Liver (tissue), 9 donors: ENCODE results near the gene ZGPAT. TPM values are rescaled to one million over a fixed set of nuclear protein-coding genes. Genes with fewer than 3 reads are reported as not detected.

Source experiments
- DNase-seq: peaks from one replicate; pipeline ENCODE4 v3.0.0-alpha.2; 2017; ENCODE audit warnings: low spot score
- H3K27ac ChIP-seq, 2 donors: one replicate each; pipeline ENCODE4 v1.7.0; 2013; ENCODE audit warnings: inconsistent platforms in 2 of 2, low read length in 2 of 2, control low read depth in 1 of 2, low read depth in 1 of 2, mild to moderate bottlenecking in 1 of 2
- H3K27me3 ChIP-seq, 4 donors: one replicate each; pipeline versions ENCODE4 v1.6.1 to v1.7.0; 2013; ENCODE audit warnings: low read length in 3 of 4, inconsistent platforms in 1 of 4, mild to moderate bottlenecking in 1 of 4, moderate library complexity in 1 of 4; ENCODE audit not compliant: control insufficient read depth in 4 of 4, insufficient read depth in 4 of 4
- H3K36me3 ChIP-seq, 4 donors: one replicate each; pipeline versions ENCODE4 v1.6.1 to v1.7.0; 2013; ENCODE audit warnings: low read length in 3 of 4, mild to moderate bottlenecking in 3 of 4, low read depth in 1 of 4, moderate library complexity in 1 of 4; ENCODE audit not compliant: control insufficient read depth in 4 of 4, insufficient read depth in 3 of 4
- H3K4me1 ChIP-seq, 4 donors: one replicate each; pipeline versions ENCODE4 v1.6.1 to v1.7.0; 2013; ENCODE audit warnings: low read length in 3 of 4, mild to moderate bottlenecking in 3 of 4, moderate library complexity in 1 of 4; ENCODE audit not compliant: control insufficient read depth in 4 of 4, insufficient read depth in 4 of 4
- H3K4me3 ChIP-seq, 3 donors: one replicate each; pipeline versions ENCODE4 v1.6.1 to v1.7.0; 2013; ENCODE audit warnings: low read length in 3 of 3, control low read depth in 1 of 3, low read depth in 1 of 3, mild to moderate bottlenecking in 1 of 3
- H3K9ac ChIP-seq, 2 donors: one replicate each; pipeline ENCODE4 v1.7.0; 2013; ENCODE audit warnings: low read length in 2 of 2, mild to moderate bottlenecking in 2 of 2, moderate library complexity in 2 of 2, control low read depth in 1 of 2, low read depth in 1 of 2
- H3K9me3 ChIP-seq, 4 donors: one replicate each; pipeline versions ENCODE4 v1.6.1 to v1.7.0; 2013; ENCODE audit warnings: low read length in 3 of 4; ENCODE audit not compliant: control insufficient read depth in 4 of 4
- ATF3 ChIP-seq: IDR thresholded peaks from 2 replicates; pipeline ENCODE4 v1.6.1; 2016; ENCODE audit warnings: antibody characterized with exemption
- CTCF ChIP-seq: fragments of 150-350 bp; IDR thresholded peaks from 2 replicates; pipeline ENCODE4 v1.5.1; 2017; ENCODE audit warnings: improper control_type of control experiment, low read depth, low read length; ENCODE audit not compliant: missing input control
- EGR1 ChIP-seq, 2 donors: IDR thresholded peaks; 2 replicates each; pipeline ENCODE4 v1.6.1; 2016 to 2018; ENCODE audit warnings: antibody characterized with exemption in 2 of 2, low read depth in 2 of 2
- FOXA1 ChIP-seq: IDR thresholded peaks from 2 replicates; pipeline ENCODE4 v1.6.1; 2016; ENCODE audit warnings: antibody characterized with exemption
- GABPA ChIP-seq, 2 donors: IDR thresholded peaks in 1 of 2; conservative IDR thresholded peaks in 1 of 2; 2 replicates each; pipeline ENCODE4 v1.6.1; 2016; ENCODE audit warnings: antibody characterized with exemption in 2 of 2, mild to moderate bottlenecking in 1 of 2, moderate library complexity in 1 of 2
- HNF4A ChIP-seq, 2 donors: conservative IDR thresholded peaks; 2 replicates each; pipeline ENCODE4 v1.6.1; 2016; ENCODE audit warnings: antibody characterized with exemption in 2 of 2, mild to moderate bottlenecking in 2 of 2
- HNF4G ChIP-seq: IDR thresholded peaks from 2 replicates; pipeline ENCODE4 v1.6.1; 2016; ENCODE audit warnings: antibody characterized with exemption
- JUND ChIP-seq, 2 donors: IDR thresholded peaks; 2 replicates each; pipeline ENCODE4 v1.6.1; 2016; ENCODE audit warnings: antibody characterized with exemption in 2 of 2
- MAX ChIP-seq: IDR thresholded peaks from 2 replicates; pipeline ENCODE4 v1.6.1; 2016; ENCODE audit warnings: antibody characterized with exemption
- NR2F2 ChIP-seq: IDR thresholded peaks from 2 replicates; pipeline ENCODE4 v1.6.1; 2016; ENCODE audit warnings: antibody characterized with exemption
- RAD21 ChIP-seq, 2 donors: IDR thresholded peaks; 2 replicates each; pipeline ENCODE4 v1.6.1; 2016; ENCODE audit warnings: antibody characterized with exemption in 2 of 2, mild to moderate bottlenecking in 2 of 2
- REST ChIP-seq: IDR thresholded peaks from 2 replicates; pipeline ENCODE4 v1.6.1; 2016; ENCODE audit warnings: antibody characterized with exemption, mild to moderate bottlenecking
- RXRA ChIP-seq, 2 donors: IDR thresholded peaks; 2 replicates each; pipeline ENCODE4 v1.6.1; 2017 to 2018; ENCODE audit warnings: antibody characterized with exemption in 2 of 2, mild to moderate bottlenecking in 1 of 2
- SP1 ChIP-seq: IDR thresholded peaks from 2 replicates; pipeline ENCODE4 v1.6.1; 2018; ENCODE audit warnings: antibody characterized with exemption, mild to moderate bottlenecking
- TAF1 ChIP-seq: conservative IDR thresholded peaks from 2 replicates; pipeline ENCODE4 v1.6.1; 2016; ENCODE audit warnings: antibody characterized with exemption, mild to moderate bottlenecking
- YY1 ChIP-seq: IDR thresholded peaks from 2 replicates; pipeline ENCODE4 v1.6.1; 2016; ENCODE audit warnings: antibody characterized with exemption, mild to moderate bottlenecking
- ZBTB33 ChIP-seq: IDR thresholded peaks from 2 replicates; pipeline ENCODE4 v1.6.1; 2016; ENCODE audit warnings: antibody characterized with exemption
- WGBS: extraction: QIAGEN DNeasy Blood & Tissue Kit; methylation state at CpG from one replicate; pipeline ENCODE4 v1.1.7; 2013; 5-methylcytosine and 5-hydroxymethylcytosine counted together
- polyA plus RNA-seq, 2 donors: library from polyadenylated mRNA; stranded (reverse) in 1 of 2; unstranded in 1 of 2; fragments of 200-250 nt in 1 of 2; fragments of >200 nt in 1 of 2; fragmentation: Nextera tagmentation in 1 of 2; extraction: Ambion mirVana in 1 of 2; gene quantifications; one replicate each; pipeline versions ENCODE4 v1.2.1 to v1.2.3, GENCODE V29; 2013 to 2015
- total RNA-seq, 2 donors: library from RNA; depleted of rRNA; stranded (reverse); fragments of >200 nt; gene quantifications; one replicate each; pipeline ENCODE4 v1.2.3, GENCODE V29; 2014
- donor health status: healthy.
- donor health status: healthy.
- donor health status: healthy.
- donor health status: healthy.
- donor health status: healthy.

The ZGPAT gene
- total and polyA plus RNA-seq, 4 donors, result 10.3 to 90.5 (median 20.5) TPM

- no peak for TF ChIP-seq CTCF
Measured at GRCh38 chr20:63752411-63753101, 44.7 kb downstream of the ZGPAT start (continued).

GRCh38 chr20:63753381-63753780 is 45.5 kb downstream of the ZGPAT start:
- no peaks in the 10 kb centered on the region for H3K36me3 ChIP-seq
- no peaks in the 10 kb centered on the region for H3K27me3 ChIP-seq
- no peak for TF ChIP-seq RAD21 (IDR thresholded peaks at IDR 0.05)
- TF ChIP-seq YY1, result no peak
- no peak for TF ChIP-seq SP1
- no peak for TF ChIP-seq RXRA (IDR thresholded peaks at IDR 0.05)
- no peak for TF ChIP-seq NR2F2
- no peak for TF ChIP-seq JUND (IDR thresholded peaks at IDR 0.05)
- DNase-seq, result no peak
- no peak overlapping the region for H3K9ac ChIP-seq
- H3K27ac ChIP-seq, result no peak overlapping the region
- H3K9me3 ChIP-seq, result no peaks in the 10 kb centered on the region
- WGBS, result 94% methylated on average over 13 of the region's 13 CpGs
- no peak overlapping the region for H3K4me3 ChIP-seq
- H3K4me1 ChIP-seq, result no peaks in the 10 kb centered on the region

- Histone ChIP-seq H3K36me3 (no peaks in the 10 kb centered on the region), H3K27ac (no peak overlapping the region), H3K9me3 (no peaks in the 10 kb centered on the region), H3K9ac (no peak overlapping the region), H3K27me3 (no peaks in the 10 kb centered on the region), H3K4me3 (no peak overlapping the region), H3K4me1 (no peaks in the 10 kb centered on the region)
- WGBS, result 91% methylated on average over 16 of the region's 16 CpGs
- no peak for TF ChIP-seq ATF3
- no peak for DNase-seq
Measured at GRCh38 chr20:63754008-63754407, 46.2 kb downstream of the ZGPAT start.

- no peaks in the 10 kb centered on the region for H3K36me3 ChIP-seq
- H3K4me1 ChIP-seq, result no peaks in the 10 kb centered on the region
- no peak overlapping the region for H3K4me3 ChIP-seq
- DNase-seq, result no peak
- H3K9ac ChIP-seq, result no peak overlapping the region
- 85% methylated on average over 18 of the region's 18 CpGs for WGBS
- H3K9me3 ChIP-seq, result no peaks in the 10 kb centered on the region
- H3K27ac ChIP-seq, result no peak overlapping the region
- no peaks in the 10 kb centered on the region for H3K27me3 ChIP-seq
- TF ChIP-seq JUND (IDR thresholded peaks at IDR 0.05), result no peak
- TF ChIP-seq ZBTB33, result no peak
- TF ChIP-seq FOXA1, result no peak
- no peak for TF ChIP-seq MAX
- no peak for TF ChIP-seq GABPA (IDR thresholded peaks at IDR 0.05 in 1 of 2, conservative IDR thresholded peaks at IDR 0.05 in 1 of 2)
- no peak for TF ChIP-seq HNF4A (conservative IDR thresholded peaks at IDR 0.05)
- no peak for TF ChIP-seq RAD21 (IDR thresholded peaks at IDR 0.05)
- TF ChIP-seq YY1, result no peak
- no peak for TF ChIP-seq REST
- TF ChIP-seq SP1, result no peak
- TF ChIP-seq HNF4G, result no peak
- no peak for TF ChIP-seq ATF3
- TF ChIP-seq RXRA (IDR thresholded peaks at IDR 0.05), result no peak
- no peak for TF ChIP-seq EGR1 (IDR thresholded peaks at IDR 0.05; ENCODE audit: low read depth in 2 of 2)
- no peak for TF ChIP-seq TAF1
Measured at GRCh38 chr20:63755933-63756647, 48.3 kb downstream of the ZGPAT start.
